SK-N-MC (cell line): ENCODE measurements around the gene RFX3.

Source experiments
- EZH2 ChIP-seq: fragments of 200-600 bp; sonication (generic); IDR thresholded peaks from one replicate; pipeline ENCODE4 v1.6.1; 2017; ENCODE audit warnings: antibody characterized with exemption
- FOXP2 ChIP-seq: optimal IDR thresholded peaks from 2 replicates; pipeline ENCODE3; 2011; ENCODE audit warnings: mild to moderate bottlenecking, moderate library complexity; ENCODE audit not compliant: insufficient read depth; ENCODE audit errors: extremely low read length, control extremely low read depth
- POLR2AphosphoS5 ChIP-seq: IDR thresholded peaks from 2 replicates; pipeline ENCODE4 v1.6.1; 2012; ENCODE audit warnings: mild to moderate bottlenecking, low read depth, low read length, borderline replicate concordance

DNA sequence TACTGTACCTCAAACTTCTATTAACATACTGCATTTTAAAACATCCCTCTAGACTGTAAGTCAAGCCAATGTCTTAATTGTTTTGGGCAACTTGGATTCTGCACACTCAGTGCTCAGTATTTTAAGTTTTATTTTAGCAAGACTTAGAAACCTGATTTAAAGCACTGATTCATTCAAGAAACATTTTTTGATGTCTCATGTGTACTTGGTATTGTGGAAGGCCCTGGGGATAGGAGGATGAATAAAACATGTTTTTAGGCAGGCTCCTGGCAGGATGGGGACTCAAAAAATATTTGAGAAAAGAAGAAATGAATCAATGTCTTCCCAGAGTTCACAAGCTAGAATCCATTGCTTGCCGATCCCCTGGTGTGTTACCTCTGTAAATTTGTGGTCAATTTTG lies 347.9 kb downstream of the RFX3 start:
- TF ChIP-seq EZH2 (no peak), POLR2AphosphoS5 (no peak), FOXP2 (no peak)
